GF-D8 (cell line): Measurements from ENCODE around the gene DDI1.

Source experiments
- DNase-seq: peaks from one replicate; lab custom pipeline; 2025; lab: John Stamatoyannopoulos, UW

Gene DDI1

DNA sequence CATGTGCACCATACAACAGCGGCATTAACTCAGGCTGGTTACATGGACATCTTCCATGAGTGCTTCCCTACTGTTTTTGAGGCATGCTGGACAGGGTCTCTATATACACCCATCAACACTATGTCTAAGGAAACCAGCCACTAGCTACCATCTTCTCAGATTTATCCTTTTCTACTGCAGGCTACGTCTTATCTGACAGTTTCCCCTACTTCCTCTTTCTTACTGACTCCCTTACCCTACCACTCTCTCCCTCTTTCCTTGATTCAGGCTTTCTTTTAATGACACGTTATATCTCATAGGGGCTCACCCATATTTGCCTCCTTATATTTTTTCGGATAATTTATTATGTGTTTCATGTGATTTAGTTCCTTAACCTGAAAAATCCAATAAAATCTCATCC, 41.8 kb downstream of the DDI1 start:
- no peak for DNase-seq

DNA sequence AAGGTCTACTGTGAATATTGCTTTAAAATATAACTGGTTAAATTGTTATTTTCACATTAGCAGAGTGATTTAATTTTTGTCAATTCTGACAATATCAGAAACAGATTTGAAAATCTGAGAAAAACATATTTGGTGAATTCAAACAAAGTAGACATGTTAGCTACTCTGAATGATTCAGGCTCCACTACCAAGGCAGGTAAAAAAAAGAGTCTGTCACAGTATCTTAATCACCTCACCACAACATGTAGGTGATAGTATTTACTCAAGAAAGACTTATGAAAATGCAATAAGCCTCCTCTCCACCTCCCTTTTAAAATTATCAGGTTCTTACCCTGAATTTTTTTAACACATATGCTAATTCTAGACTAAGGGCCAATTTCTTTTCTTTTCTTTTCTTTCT, 42.6 kb downstream of the DDI1 start:
- no peak for DNase-seq

DNA sequence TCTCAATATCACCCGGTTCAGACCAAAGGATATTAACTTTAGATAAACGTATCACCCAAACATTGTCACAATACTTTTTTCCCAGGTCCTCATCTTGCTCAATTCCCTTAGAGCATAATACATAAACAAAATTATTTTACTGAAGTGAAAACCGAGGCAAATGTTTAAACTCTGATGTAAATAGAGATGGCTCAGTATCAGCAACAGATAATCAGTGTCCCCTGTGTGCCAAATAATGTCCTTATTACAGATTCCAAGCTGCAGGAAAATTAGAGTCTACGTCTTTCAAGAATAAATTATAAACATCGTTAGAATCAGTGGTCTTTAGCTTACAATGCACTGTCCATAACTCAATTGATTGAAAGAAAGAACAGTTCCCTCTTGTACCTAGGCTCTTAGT, 50.2 kb downstream of the DDI1 start:
- DNase-seq: no peak
